HEK293T (cell line): ENCODE measurements around the gene USP36.

Experiments
- CTCF ChIA-PET: fragments of 350-600 bp; formaldehyde crosslinking; extraction: SDS; loops from one replicate; lab custom pipeline; 2021; ENCODE audit warnings: antibody characterized with exemption, inconsistent platforms; lab: Yijun Ruan, JAX
- POLR2A ChIA-PET: fragments of 350-600 bp; formaldehyde crosslinking; extraction: SDS; loops from one replicate; lab custom pipeline; 2020; ENCODE audit warnings: antibody characterized with exemption, inconsistent platforms; lab: Yijun Ruan, JAX
- DNase-seq: peaks from one replicate; pipeline ENCODE4 v3.0.0; 2012; ENCODE audit warnings: mixed read lengths; ENCODE audit errors: extremely low spot score
- ARNT ChIP-seq: fragments of 450-650 bp; IDR thresholded peaks from 2 replicates; pipeline ENCODE4 v1.6.1; 2017; ENCODE audit warnings: mild to moderate bottlenecking
- BHLHE40 ChIP-seq: fragments of 450-650 bp; IDR thresholded peaks from 2 replicates; pipeline ENCODE4 v1.6.1; 2016; ENCODE audit warnings: mild to moderate bottlenecking, moderate library complexity, borderline replicate concordance
- CTBP1 ChIP-seq: fragments of 450-650 bp; IDR thresholded peaks from 2 replicates; pipeline ENCODE4 v1.6.1; 2016; ENCODE audit warnings: borderline replicate concordance
- ELF4 ChIP-seq: fragments of 450-650 bp; IDR thresholded peaks from 2 replicates; pipeline ENCODE4 v1.6.1; 2017; ENCODE audit warnings: antibody characterized with exemption
- FOXA1 ChIP-seq: fragments of 450-650 bp; IDR thresholded peaks from 2 replicates; pipeline ENCODE4 v1.6.1; 2016; ENCODE audit warnings: mild to moderate bottlenecking
- FOXK2 ChIP-seq: fragments of 450-650 bp; IDR thresholded peaks from 2 replicates; pipeline ENCODE4 v1.6.1; 2016; ENCODE audit warnings: mild to moderate bottlenecking
- FOXM1 ChIP-seq: fragments of 450-650 bp; IDR thresholded peaks from 2 replicates; pipeline ENCODE4 v1.6.1; 2017; ENCODE audit warnings: mild to moderate bottlenecking, borderline replicate concordance
- HDGF ChIP-seq: fragments of 450-650 bp; IDR thresholded peaks from 2 replicates; pipeline ENCODE4 v1.6.1; 2017; ENCODE audit warnings: antibody characterized with exemption, borderline replicate concordance
- L3MBTL2 ChIP-seq: fragments of 450-650 bp; conservative IDR thresholded peaks from 2 replicates; pipeline ENCODE4 v1.6.1; 2016; ENCODE audit warnings: mild to moderate bottlenecking
- LEF1 ChIP-seq: fragments of 450-650 bp; IDR thresholded peaks from 2 replicates; pipeline ENCODE4 v1.6.1; 2017; ENCODE audit warnings: mild to moderate bottlenecking, borderline replicate concordance
- NFRKB ChIP-seq: fragments of 450-650 bp; IDR thresholded peaks from 2 replicates; pipeline ENCODE4 v1.6.1; 2016; ENCODE audit warnings: mild to moderate bottlenecking, moderate library complexity
- PKNOX1 ChIP-seq: fragments of 450-650 bp; IDR thresholded peaks from 2 replicates; pipeline ENCODE4 v1.6.1; 2016
- SP1 ChIP-seq: fragments of 450-650 bp; IDR thresholded peaks from 2 replicates; pipeline ENCODE4 v1.6.1; 2017
- SUZ12 ChIP-seq: fragments of 450-650 bp; IDR thresholded peaks from 2 replicates; pipeline ENCODE4 v1.6.1; 2016; ENCODE audit warnings: mild to moderate bottlenecking
- TARDBP ChIP-seq: fragments of 450-650 bp; IDR thresholded peaks from 2 replicates; pipeline ENCODE4 v1.6.1; 2016
- ZNF384 ChIP-seq: fragments of 450-650 bp; IDR thresholded peaks from 2 replicates; pipeline ENCODE4 v1.6.1; 2016

Gene USP36

GRCh38 chr17:78766225-78766624 is 74.4 kb downstream of the USP36 start:
- ChIA-PET CTCF (no interaction called here), POLR2A (no interaction called here)
- TF ChIP-seq NFRKB (no peak), SUZ12 (no peak), TARDBP (no peak), FOXA1 (no peak), L3MBTL2 (no peak), ZNF384 (no peak), ELF4 (no peak), HDGF (no peak), FOXK2 (no peak), CTBP1 (no peak), SP1 (no peak), PKNOX1 (no peak), BHLHE40 (no peak)
- DNase-seq, result no peak

GRCh38 chr17:78765821-78766220 is 74.8 kb downstream of the USP36 start:
- ChIA-PET POLR2A (no interaction called here), CTCF (no interaction called here)
- TF ChIP-seq TARDBP (no peak), ARNT (no peak), LEF1 (no peak), SUZ12 (no peak), SP1 (no peak), L3MBTL2 (no peak), ELF4 (no peak), FOXA1 (no peak), NFRKB (no peak), HDGF (no peak)
- no peak for DNase-seq

- no peak for TF ChIP-seq ELF4
- TF ChIP-seq L3MBTL2, result no peak
- no peak for TF ChIP-seq NFRKB
- TF ChIP-seq FOXK2, result no peak
- no peak for TF ChIP-seq ARNT
- no peak for TF ChIP-seq BHLHE40
- ChIA-PET POLR2A (no interaction called here), CTCF (no interaction called here)
- DNase-seq, result no peak
These were observed 75.7 kb downstream of the USP36 start for GRCh38 chr17:78764871-78765270.

- TF ChIP-seq ELF4 (no peak), NFRKB (no peak), HDGF (no peak), SUZ12 (no peak), TARDBP (no peak), ZNF384 (no peak), ARNT (no peak), BHLHE40 (no peak), SP1 (no peak), LEF1 (no peak), CTBP1 (no peak), FOXM1 (no peak), PKNOX1 (no peak), FOXK2 (no peak)
- ChIA-PET CTCF (interaction anchor here (0.6 kb wide), 1 partner anchor 214 kb away, joined by 3 read pairs; no protein-coding TSS in a partner anchor), POLR2A (no interaction called here)
- DNase-seq, result no peak
These were observed 77.1 kb downstream of the USP36 start for GRCh38 chr17:78763561-78763960.

- CTCF ChIA-PET, result no interaction called here
- no peak for TF ChIP-seq ZNF384
- TF ChIP-seq SUZ12, result no peak
- TF ChIP-seq ELF4, result no peak
- TF ChIP-seq ARNT, result no peak
- TF ChIP-seq LEF1, result no peak
- no peak for TF ChIP-seq HDGF
- TF ChIP-seq BHLHE40, result no peak
- DNase-seq, result no peak
- POLR2A ChIA-PET, result interaction anchor here (1.1 kb wide), 1 partner anchor 25 kb away, joined by 3 read pairs; no protein-coding TSS in a partner anchor
These were observed 78.7 kb downstream of the USP36 start for GRCh38 chr17:78761789-78762406.

GRCh38 chr17:78759969-78760352 is 80.7 kb downstream of the USP36 start:
- ChIA-PET POLR2A (no interaction called here), CTCF (interaction anchor here (1.1 kb wide), 1 partner anchor 14 kb away, joined by 3 read pairs; no protein-coding TSS in a partner anchor)
- no peak for DNase-seq
- TF ChIP-seq HDGF (no peak), FOXM1 (no peak), ARNT (no peak), PKNOX1 (no peak), ZNF384 (no peak), SUZ12 (no peak), BHLHE40 (no peak), CTBP1 (no peak), ELF4 (no peak)
